GM21423 (cell line): Measurements from ENCODE around the gene TAPT1.

Source experiments
- ATAC-seq: cut with Tn5 transposase; IDR thresholded peaks from one replicate; pipeline ENCODE4 v1.9.1; 2021; ENCODE audit warnings: mild to moderate bottlenecking, moderate library complexity; ENCODE audit not compliant: unreplicated experiment

Gene TAPT1

DNA sequence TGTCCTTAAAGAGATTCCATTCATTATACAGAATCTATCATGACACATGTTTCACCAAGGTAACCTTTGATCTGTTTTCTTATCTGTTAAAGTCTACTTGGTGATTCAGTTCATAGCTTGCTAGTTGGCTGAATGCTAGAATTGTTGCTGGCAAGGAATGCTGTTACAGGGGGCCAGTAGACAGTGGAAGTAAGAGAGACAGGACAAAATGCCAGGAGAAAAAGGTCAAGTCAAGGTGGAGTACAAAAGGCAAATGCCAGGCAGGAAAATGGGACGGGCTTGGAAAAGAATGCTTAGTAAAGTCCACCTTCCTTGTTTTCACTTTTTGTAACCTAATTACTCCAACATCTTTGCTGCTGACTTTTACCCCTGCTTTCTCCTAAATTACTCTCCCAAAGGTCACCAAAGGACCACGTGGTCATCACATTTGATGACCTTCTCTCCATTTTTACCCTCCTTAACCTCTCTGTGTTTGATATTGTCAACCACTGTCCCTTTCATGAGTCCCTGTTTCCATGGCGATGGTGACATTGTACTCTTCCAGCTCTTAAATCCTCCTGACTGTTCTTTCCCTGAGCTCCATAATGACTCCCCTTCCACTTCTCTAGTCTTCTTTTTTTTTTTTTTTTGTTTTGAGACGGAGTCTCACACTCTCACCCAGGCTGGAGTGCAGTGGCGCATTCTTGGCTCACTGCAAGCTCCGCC lies 24.5 kb upstream of the TAPT1 start:
- no peak for ATAC-seq

DNA sequence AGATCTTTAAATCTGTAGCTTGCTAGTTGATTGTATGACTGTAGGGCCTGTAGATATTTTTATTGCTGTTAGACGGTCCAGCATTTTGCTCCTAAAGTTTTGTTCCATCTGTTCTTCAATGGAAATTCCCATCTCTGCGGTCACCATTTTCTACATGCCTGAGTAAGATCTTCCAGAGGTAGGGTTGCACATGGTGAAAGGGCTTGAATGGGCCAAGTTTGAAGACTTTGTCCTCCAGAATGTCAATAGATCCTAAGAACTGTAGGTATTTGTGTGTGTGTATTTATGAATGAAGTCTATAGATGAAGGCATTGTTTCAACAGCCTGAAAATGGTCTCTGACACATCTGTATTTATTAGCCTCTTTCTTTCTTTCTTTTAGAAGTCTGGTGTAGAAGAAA lies 22.3 kb upstream of the TAPT1 start:
- ATAC-seq, result no peak

DNA sequence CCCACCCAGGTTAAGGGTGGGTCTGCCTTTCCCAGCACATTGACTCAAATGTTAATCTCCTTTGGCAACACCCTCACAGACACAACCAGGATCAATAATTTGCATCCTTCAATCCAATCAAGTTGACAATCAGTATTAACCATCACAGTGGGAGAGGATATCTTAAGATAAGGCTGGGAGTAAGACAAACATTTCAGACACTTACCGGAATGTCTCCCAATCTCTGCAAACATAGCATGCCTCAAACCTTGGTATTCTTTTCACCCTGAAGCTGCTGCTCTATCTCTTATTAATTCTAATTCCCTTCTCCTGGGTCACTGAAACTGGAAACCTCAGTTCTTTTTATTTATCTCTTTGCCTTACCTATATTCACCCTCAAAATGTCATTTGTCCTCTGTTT lies 19.0 kb upstream of the TAPT1 start:
- ATAC-seq, result no peak

DNA sequence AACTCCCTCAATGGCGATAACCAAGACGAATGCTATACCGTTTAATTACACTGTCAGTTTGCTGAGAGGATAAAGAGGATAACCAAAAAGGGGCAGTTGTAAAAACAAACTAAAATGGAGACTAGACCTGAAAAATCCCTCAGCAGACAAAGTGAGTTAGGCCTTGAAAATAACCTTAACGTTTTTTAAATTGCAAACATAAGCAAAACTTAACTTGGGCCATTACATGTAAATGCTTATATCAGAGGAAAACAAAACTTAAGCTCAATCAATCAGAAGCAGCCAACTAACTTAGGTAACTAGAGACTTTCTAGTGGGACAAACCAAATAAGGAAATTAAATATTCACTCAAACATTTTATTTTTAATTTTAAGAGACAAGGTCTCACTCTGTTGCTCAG lies 17.0 kb upstream of the TAPT1 start:
- ATAC-seq, result no peak

- ATAC-seq, result no peak
Observed at GRCh38 chr4:16240300-16240699, 14.0 kb upstream of the TAPT1 start.

GRCh38 chr4:16239086-16239485 lies 12.8 kb upstream of the TAPT1 start:
- ATAC-seq, result no peak

DNA sequence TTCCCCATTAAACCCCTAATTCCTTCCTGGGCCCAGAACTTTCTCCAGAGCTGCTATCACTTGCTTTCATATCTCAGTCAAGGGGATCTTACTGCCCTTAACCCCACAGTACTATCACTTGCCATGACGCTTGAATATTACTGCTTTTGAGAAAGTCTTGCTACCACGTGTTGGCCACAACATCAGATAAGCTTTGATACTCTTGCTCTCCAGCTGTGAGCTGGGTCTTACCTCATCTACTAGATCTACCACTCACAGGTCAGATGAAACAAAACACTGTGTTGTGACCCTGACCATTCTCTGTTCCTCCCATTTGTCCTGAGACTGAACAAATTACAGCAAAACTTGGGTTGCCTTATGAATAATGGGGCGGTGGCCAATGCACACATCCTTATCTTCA lies 12.1 kb upstream of the TAPT1 start:
- ATAC-seq, result no peak

DNA sequence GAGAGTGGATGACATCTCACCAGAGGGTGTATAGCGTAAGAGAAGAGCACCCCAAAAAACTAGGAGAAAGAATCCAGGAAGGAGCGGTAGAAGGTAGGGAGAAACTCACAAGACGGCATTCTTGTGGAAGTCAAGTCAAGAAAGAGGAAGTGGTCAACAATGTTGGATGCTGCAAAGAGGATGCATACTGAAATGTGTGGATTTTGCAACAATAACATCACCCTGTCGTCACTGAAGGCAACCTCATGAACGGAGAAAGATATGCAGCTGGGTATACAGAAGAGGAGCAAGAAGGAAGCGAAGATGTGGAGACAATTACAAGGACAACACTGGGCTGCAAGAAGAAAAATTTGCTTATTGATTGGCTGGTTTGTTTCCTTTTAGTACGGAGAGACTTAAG lies 11.4 kb upstream of the TAPT1 start:
- no peak for ATAC-seq

- ATAC-seq, result no peak
Observed at GRCh38 chr4:16236402-16237023, 10.2 kb upstream of the TAPT1 start.

DNA sequence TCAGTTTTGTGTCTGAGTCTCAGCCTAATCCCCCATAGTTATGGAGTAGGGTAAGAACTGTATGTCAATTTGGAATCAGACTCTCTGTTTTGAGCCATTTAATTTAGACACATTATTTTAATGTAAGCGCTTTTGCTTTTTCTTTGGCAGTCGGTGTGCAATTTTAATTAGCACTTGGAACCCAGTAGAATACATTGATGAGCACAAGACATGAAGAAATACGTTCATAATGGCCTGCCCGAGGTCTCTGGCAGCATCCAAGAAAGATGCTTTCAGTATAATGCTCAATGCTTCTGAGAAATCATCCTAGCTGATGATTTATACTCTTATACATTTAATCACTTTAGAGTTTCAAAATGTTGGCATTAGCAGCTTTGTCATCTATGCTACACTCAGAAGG lies 8.9 kb upstream of the TAPT1 start:
- ATAC-seq, result no peak

GRCh38 chr4:16233569-16234177 lies 7.4 kb upstream of the TAPT1 start:
- no peak for ATAC-seq

DNA sequence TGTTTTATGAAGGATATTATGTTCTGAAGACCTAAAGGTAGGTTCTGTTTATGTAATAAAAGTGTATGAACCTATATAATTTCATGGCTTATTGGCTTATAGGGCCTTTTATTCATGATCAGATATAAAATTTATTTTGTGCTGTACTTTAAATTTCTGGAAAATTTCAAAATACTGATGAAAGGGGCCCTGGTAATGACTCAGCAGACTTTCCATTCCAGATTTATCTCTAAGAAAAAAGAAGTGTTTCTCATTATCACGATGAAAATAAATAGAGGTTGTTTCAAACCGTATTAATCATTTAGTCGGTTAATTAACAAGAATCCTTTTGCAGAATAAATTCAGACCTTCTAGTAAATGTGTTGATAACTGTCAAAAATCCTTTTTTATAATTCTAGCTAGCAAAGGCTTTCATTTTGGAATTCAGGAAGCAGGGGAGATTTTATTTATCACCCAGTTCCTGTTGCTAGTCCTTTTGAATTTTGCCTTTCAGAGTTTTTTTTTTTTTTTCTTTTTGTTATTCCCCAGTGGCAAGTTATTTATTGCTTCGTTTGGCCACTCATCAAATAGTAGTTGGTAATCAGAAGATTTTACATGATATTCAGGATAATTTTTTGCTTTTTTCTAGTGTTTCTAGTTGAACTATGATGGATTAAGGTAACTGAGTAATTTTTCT lies 5.4 kb upstream of the TAPT1 start:
- no peak for ATAC-seq

DNA sequence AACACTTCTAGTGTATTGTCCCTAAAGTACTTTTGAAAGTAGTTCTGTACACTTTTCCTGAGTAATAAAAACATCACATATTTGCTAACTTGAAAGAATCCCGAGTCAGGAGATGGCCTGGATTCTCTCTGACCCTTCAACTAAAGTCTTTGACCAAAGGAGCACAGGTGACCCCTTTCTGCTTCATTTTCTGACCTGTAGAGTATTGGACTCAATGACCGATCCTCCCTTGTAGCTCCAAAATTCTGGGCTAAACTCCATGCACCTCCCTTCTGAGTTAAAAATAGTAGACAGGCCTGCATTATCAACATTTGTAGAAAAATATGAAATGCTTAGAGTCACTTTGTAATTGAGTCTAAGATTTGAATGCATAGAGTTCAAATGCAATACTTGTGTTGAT lies 4.0 kb upstream of the TAPT1 start:
- ATAC-seq, result no peak

GRCh38 chr4:16229604-16230003 lies 3.3 kb upstream of the TAPT1 start:
- ATAC-seq, result no peak

GRCh38 chr4:16227462-16227868 lies 1.2 kb upstream of the TAPT1 start:
- ATAC-seq, result peak; percentile 8

- peak; percentile 37 for ATAC-seq
Observed at GRCh38 chr4:16226816-16227461, 668 bp upstream of the TAPT1 start.

DNA sequence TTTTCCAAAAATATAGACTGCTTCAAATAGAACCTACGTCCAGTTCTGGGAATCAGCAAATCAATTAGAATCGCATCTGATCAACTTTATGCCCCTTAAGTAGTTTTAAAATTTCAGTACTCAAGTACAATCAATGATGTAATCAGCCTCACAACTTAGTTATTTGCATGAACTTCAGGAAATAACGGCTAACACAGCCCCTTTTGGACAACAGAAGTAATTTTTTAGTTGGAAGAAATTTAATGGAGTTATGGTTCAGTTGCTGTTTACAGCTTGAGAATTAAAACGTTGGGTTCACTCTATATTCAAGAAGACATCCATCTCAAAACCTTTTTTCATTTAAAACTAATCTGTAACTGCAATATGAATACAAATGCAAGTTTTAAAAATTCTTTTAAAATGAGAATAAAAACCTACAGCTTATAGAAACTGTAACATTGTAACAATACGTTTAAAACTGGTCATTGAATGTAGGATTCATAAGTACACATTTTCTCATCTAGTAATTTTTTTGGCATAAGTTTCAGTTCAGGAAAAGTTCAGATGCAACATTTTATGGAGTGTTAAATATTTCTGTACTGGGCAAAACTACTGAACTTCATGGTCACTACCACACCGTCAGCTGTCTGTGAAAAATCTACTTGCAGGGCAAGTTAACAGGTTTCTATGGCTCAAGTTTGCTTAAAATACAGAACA lies 956 bp downstream of the TAPT1 start:
- no peak for ATAC-seq

- ATAC-seq, result no peak
Observed at GRCh38 chr4:16224264-16225166, 1.8 kb downstream of the TAPT1 start.

DNA sequence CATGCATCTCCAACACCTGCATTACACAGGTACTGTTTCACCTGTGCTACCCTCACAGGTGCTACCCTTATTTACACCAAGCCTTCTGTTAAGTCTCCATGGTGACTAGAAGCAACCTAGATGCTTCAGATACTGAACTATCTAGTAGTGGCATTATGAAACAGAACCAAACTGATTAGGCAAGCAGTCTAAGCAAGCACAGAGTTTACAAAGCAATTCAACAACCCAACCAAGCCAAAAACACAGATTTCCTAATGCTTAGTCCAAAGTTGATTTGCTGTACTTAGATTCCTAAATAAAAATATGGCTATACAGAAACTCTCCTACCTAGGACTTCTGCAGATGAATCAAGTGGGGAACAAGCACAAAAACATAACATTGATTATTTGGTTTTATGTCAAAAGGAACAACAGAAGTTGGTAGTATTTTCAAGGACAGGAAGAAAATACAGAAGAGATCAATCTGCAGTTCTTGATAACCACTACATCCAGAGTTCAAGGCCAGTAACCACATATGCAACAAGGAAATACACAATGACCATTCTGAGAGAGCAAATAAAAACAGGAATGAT lies 3.2 kb downstream of the TAPT1 start:
- no peak for ATAC-seq
